ENCODE data around the gene KLK14.

The KLK14 gene

GRCh38 chr19:51064534-51065220 is 18.0 kb downstream of the KLK14 start, which contains the start of gene KLK13:
Gene KLK13 (minus strand): TSS chr19:51065092. CDS start chr19:51065067, 25 bp downstream.
- Histone ChIP-seq H3K27ac (replicated peaks) (no peak within 1 kb of the TSS), H3K4me3 (replicated peaks; ENCODE audit: insufficient read depth, low read length) (no peak within 1 kb of the TSS), H3K27me3 (ENCODE audit: insufficient read depth, poor library complexity, severe bottlenecking) (peaks cover 17% of the 10 kb centered on the region)
- TF ChIP-seq, protein P1, sequence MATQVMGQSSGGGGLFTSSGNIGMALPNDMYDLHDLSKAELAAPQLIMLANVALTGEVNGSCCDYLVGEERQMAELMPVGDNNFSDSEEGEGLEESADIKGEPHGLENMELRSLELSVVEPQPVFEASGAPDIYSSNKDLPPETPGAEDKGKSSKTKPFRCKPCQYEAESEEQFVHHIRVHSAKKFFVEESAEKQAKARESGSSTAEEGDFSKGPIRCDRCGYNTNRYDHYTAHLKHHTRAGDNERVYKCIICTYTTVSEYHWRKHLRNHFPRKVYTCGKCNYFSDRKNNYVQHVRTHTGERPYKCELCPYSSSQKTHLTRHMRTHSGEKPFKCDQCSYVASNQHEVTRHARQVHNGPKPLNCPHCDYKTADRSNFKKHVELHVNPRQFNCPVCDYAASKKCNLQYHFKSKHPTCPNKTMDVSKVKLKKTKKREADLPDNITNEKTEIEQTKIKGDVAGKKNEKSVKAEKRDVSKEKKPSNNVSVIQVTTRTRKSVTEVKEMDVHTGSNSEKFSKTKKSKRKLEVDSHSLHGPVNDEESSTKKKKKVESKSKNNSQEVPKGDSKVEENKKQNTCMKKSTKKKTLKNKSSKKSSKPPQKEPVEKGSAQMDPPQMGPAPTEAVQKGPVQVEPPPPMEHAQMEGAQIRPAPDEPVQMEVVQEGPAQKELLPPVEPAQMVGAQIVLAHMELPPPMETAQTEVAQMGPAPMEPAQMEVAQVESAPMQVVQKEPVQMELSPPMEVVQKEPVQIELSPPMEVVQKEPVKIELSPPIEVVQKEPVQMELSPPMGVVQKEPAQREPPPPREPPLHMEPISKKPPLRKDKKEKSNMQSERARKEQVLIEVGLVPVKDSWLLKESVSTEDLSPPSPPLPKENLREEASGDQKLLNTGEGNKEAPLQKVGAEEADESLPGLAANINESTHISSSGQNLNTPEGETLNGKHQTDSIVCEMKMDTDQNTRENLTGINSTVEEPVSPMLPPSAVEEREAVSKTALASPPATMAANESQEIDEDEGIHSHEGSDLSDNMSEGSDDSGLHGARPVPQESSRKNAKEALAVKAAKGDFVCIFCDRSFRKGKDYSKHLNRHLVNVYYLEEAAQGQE (IDR thresholded peaks at IDR 0.05; ENCODE audit: insufficient replicate concordance, low read depth) = no peak
- TF ChIP-seq SPI1 (IDR thresholded peaks at IDR 0.05; ENCODE audit: borderline replicate concordance, low read depth) (no peak), POLR2AphosphoS5 (IDR thresholded peaks at IDR 0.05; ENCODE audit: low read depth) (no peak), GABPA (IDR thresholded peaks at IDR 0.05; ENCODE audit: low read depth) (no peak)
- TF ChIP-seq, protein P2, sequence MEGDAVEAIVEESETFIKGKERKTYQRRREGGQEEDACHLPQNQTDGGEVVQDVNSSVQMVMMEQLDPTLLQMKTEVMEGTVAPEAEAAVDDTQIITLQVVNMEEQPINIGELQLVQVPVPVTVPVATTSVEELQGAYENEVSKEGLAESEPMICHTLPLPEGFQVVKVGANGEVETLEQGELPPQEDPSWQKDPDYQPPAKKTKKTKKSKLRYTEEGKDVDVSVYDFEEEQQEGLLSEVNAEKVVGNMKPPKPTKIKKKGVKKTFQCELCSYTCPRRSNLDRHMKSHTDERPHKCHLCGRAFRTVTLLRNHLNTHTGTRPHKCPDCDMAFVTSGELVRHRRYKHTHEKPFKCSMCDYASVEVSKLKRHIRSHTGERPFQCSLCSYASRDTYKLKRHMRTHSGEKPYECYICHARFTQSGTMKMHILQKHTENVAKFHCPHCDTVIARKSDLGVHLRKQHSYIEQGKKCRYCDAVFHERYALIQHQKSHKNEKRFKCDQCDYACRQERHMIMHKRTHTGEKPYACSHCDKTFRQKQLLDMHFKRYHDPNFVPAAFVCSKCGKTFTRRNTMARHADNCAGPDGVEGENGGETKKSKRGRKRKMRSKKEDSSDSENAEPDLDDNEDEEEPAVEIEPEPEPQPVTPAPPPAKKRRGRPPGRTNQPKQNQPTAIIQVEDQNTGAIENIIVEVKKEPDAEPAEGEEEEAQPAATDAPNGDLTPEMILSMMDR (IDR thresholded peaks at IDR 0.05; ENCODE audit: insufficient read depth, low read length) = no peak
- DNase-seq (ENCODE audit: low read depth in 1 of 2, low spot score in 1 of 2) = no peak

DNA sequence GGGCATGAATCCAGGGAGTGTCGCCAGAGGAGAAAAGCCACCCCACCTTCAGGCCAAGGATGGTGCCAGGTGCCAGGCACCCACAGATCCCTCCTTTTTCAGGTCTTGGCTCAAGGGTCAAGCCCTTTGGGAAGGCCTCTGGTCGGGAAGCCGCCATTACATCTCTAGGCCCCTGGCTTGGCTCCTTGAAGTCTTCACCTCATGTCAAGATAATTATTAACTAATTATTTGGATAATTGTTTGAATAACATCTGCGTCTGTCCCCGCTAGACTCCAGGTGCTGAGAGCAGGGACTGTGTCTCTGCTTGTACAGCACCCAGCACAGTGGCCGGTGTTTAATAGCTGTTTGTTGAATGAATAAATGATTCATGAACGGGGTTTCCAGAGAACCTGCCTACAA is 19.0 kb downstream of the KLK14 start:
- Histone ChIP-seq H3K4me3 (replicated peaks; ENCODE audit: insufficient read depth, low read length) (no peak overlapping the region), H3K27me3 (ENCODE audit: insufficient read depth, poor library complexity, severe bottlenecking) (peaks cover 17% of the 10 kb centered on the region), H3K27ac (replicated peaks) (no peak overlapping the region)
- DNase-seq (ENCODE audit: low read depth in 1 of 2, low spot score in 1 of 2) = no peak
- TF ChIP-seq, protein P2 (IDR thresholded peaks at IDR 0.05; ENCODE audit: insufficient read depth, low read length) = no peak
- TF ChIP-seq SPI1 (IDR thresholded peaks at IDR 0.05; ENCODE audit: borderline replicate concordance, low read depth) = no peak
- no peak for TF ChIP-seq GABPA (IDR thresholded peaks at IDR 0.05; ENCODE audit: low read depth)
- no peak for TF ChIP-seq POLR2AphosphoS5 (IDR thresholded peaks at IDR 0.05; ENCODE audit: low read depth)
- TF ChIP-seq, protein P1 (IDR thresholded peaks at IDR 0.05; ENCODE audit: insufficient replicate concordance, low read depth) = no peak

DNA sequence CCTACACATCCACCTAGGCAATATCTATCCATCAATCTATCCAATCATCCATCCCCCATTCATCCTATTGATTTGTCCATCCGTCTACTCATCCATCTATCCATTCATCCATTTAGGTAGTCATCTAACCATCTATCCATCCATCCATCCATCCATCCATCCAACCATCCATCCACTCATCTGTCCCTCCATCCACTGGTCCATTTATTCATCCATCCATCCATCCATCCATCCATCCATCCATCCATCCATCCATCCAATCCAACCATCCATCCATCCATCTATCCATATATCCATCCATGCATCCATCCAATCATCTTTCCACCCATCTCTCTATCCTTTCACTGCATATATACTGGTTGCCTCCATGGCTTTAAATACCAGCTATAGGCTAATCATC is 21.7 kb downstream of the KLK14 start:
- DNase-seq (ENCODE audit: low read depth in 1 of 2, low spot score in 1 of 2) = no peak
- peaks cover 11% of the 10 kb centered on the region for H3K27me3 ChIP-seq (ENCODE audit: insufficient read depth, poor library complexity, severe bottlenecking)
- TF ChIP-seq POLR2AphosphoS5 (IDR thresholded peaks at IDR 0.05; ENCODE audit: low read depth) (no peak), SPI1 (IDR thresholded peaks at IDR 0.05; ENCODE audit: borderline replicate concordance, low read depth) (no peak), GABPA (IDR thresholded peaks at IDR 0.05; ENCODE audit: low read depth) (no peak)
- TF ChIP-seq, protein P2 (IDR thresholded peaks at IDR 0.05; ENCODE audit: insufficient read depth, low read length) = no peak
- TF ChIP-seq, protein P1 (IDR thresholded peaks at IDR 0.05; ENCODE audit: insufficient replicate concordance, low read depth) = no peak
- no peak overlapping the region for H3K27ac ChIP-seq (replicated peaks)
- no peak overlapping the region for H3K4me3 ChIP-seq (replicated peaks; ENCODE audit: insufficient read depth, low read length)
